GM18873 (cell line): Measurements from ENCODE around the gene PIGR.

ENCODE experiments used
- ATAC-seq: cut with Tn5 transposase; IDR thresholded peaks from one replicate; pipeline ENCODE4 v1.9.1; 2021; ENCODE audit warnings: mild to moderate bottlenecking, moderate library complexity, moderate number of reproducible peaks; ENCODE audit not compliant: unreplicated experiment, low FRiP score

Gene PIGR

DNA sequence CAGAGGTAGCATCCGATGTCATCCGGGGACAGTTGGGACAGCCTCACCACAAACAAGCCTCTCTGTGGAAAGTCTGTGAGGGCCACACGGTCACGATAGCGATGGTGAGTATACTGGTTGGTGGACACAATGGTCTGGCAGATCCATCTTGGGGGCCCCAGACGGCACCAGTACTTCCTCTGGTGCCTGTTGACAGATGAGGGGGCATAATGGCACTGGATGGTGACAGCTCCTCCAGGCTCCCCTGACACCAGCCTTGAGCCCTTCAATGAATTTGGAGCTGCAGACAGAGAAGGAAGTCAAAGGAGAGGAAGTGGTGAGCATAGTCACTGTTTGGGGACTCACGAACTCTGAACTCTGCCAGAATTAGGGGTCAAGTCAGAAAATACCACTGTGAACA, 16.0 kb upstream of the PIGR start:
- ATAC-seq: no peak

DNA sequence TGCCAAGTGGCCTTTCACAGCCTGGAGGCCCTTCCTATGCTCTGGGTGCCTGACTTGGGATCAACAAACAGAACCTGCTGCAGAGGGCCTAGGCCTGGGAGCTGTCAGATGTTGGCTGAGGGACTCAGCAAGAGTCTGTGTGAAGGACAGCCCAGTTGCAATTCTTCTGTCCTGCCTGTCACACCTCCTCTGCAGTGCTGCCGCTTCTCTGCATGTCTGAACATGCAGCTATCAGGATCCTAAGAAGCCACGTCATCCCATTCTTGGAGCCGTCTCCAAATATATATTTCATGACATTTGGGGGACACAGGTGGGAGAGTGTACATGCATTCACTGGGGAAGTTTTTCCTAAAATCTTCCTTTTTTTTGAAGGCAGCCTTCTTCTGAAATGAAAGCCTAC, 15.4 kb upstream of the PIGR start:
- ATAC-seq: no peak

DNA sequence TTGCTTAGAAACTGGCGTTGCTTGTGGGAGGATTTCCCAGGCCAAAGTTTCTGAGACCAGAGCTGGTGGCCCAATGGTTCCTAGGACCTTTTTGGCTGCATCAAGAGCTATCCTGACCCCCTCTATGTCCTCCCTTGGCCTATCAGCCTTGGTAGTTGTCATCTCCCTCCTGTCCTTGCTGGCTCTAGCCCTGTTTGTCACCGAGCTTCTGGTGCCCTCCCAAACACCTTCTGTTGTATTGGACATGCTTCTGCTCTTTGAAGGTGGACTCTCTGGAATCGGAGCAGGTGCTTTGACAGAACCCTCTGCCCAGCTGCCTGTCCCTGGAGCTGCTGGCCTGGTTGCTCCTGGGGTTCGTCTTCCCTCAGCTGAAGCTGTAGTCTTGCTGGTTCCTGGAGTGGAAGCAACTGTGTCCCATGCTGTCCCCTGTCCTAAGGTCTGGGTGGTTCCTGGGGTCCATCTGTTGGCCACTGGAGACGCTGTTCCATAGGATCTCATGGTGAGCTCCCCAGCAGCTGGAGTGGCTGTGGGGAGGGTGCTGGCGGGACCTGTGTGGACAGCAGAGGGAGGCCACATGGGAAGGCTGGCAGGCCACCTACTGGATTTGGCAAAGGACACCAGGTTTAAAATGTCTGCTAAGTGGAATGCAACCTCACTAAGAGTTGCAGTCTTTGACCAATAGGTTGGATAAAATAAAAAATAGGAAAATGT, 14.6 kb upstream of the PIGR start:
- ATAC-seq: no peak

GRCh38 chr1:206958144-206958543, 11.9 kb upstream of the PIGR start:
- no peak for ATAC-seq

- ATAC-seq: no peak
Observed at GRCh38 chr1:206957639-206958038, 11.4 kb upstream of the PIGR start.

GRCh38 chr1:206955476-206956451, 9.5 kb upstream of the PIGR start:
- peak; percentile 51 for ATAC-seq

- no peak for ATAC-seq
Observed at GRCh38 chr1:206954459-206955342, 8.4 kb upstream of the PIGR start.

DNA sequence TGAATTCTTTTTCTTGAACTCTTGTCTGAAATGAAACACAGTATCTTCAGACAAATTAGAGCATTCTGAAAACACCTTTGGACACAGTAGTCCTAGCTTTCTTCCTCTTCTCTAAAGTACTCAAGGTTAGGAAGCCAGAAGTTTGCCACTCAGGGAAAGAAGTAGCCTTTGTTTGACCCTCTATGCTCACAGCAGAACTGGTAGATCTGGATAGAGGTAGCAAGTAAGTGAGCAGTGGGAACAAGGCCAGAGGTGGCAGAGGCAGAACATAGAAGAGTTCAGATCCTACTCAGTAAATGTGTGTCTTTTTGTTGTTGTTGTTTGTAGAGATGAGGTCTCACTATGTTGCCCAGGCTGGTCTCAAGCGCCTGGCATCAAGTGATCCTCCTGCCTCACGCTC, 7.4 kb upstream of the PIGR start:
- no peak for ATAC-seq

- ATAC-seq: no peak
Observed at GRCh38 chr1:206953126-206953525, 6.9 kb upstream of the PIGR start.

DNA sequence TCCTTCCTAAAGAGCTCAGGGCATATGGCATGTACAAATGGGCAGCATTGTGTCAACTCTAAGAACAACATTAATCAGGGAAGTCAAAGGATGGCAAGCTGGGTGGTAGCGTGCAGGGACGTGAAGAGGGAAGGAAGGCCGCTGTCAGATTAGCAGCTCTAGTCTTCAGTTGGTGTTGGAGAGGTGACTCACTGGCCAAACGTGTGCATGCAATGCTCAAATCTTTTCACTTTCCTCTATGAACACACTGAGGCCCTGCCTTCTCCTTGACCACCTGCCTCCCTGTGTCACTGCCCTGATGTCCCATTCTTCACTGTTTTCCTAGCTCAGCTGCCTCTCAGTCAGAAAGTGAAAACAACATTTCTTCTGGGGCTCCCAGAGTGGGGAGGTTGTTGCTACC, 5.9 kb upstream of the PIGR start:
- no peak for ATAC-seq

DNA sequence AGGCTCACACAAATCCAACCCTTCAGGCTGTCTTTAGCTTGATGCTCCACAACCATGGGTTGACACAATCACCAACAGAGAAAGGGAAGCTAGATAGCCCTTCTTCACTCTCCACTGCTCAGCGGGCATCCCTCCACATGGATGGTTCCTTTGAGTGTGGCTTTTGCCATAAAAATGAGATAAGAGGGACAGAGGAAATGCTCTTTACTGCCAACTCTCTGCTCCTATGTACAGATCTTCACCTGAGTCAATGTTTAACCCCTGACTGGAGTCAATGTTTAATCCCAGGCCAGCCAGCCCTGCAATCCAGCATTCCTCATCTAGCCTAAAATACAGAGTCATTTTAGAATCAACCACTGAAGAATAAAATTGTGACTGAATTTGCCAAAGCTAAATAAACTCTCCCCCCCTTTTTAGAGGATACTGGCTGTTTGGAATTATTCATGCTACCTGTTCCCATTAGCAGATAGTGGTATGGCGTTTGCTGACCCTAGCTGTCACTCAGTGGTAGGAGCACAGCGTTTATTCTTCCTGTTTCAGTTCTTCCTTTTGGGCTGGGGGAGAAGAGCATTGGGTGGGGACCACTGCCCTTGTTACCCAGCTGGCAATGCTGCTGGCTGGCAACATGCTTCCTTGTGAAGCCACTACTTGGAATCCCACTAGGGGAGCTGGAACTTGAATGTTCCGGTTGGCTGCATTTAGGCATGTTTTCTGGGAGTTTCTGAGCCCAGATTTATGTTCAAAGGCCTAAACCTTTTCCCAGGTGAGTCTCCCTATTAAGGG, 5.2 kb upstream of the PIGR start:
- no peak for ATAC-seq

DNA sequence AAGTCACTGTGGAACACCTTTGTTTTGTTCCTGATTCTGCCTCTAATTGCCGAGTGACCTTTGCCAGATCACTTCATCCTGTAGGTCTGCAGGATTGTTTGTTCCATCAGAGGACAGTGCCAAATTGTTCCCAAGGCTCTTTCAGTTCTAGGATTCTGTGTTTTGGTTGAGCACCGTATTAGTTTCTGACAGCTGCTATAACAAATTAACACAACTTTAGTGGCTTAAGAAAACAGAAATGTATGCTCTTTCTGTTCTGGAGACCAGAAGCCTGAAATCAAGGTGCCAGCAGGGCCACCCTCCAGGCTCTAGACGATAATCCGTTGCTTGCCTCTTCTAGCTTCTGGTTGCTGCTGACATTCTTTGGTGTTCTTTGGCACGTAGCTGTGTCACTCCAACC, 3.4 kb upstream of the PIGR start:
- ATAC-seq: no peak

- no peak for ATAC-seq
Observed at GRCh38 chr1:206949208-206949607, 2.9 kb upstream of the PIGR start.

- no peak for ATAC-seq
Observed at GRCh38 chr1:206947255-206947654, 989 bp upstream of the PIGR start.

- ATAC-seq: no peak
Observed at GRCh38 chr1:206945779-206946178, 487 bp downstream of the PIGR start.

DNA sequence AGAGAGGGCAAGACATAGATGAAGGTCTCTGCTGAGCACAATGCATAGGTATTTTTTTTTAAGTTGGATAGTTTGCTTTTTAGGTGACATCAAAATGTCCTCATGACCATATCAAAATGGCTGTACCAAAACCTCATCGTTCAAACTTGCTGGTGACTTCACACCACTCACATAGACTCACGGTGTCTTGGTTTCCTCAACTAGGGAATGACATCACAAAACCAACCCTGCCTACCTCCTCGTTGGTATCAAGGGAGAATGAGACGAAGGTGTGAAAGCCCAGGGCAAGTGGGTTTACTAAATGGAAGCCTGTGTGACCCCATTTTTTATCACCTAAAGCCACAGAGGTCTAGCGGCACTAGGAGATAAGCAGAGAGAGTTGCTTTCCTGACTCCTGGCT, 1.6 kb downstream of the PIGR start:
- no peak for ATAC-seq

DNA sequence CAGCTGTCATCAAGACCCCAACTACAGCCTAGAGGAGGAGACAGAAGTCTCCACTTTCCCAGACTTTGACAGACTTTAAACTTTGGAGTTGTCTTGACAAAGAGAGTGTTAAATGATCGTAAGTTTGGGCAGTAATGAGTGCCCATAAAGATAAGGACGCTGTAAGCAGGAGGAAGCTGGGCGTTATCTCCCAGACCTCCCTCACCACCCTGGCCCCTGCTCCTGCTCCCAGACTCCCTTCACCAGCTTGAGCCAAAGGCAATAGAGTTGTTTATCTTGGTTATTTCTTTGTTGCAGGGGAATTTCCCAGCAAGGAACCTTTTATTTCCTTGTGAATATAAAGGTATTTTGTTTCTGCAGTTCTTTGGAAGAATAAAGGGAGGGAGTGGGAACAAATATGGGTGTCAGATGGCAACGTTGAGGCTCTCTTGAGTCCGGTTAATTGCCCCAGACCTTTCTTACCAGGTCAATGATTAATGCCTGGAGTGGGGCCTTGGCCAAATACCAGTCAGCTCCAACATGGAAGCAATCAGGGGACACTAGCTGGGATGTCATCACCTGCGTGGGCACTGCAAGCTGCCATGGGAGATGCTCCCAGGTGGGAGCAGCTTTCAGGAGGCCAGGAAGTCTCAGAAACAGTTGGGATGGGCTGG, 4.4 kb downstream of the PIGR start:
- ATAC-seq: no peak

DNA sequence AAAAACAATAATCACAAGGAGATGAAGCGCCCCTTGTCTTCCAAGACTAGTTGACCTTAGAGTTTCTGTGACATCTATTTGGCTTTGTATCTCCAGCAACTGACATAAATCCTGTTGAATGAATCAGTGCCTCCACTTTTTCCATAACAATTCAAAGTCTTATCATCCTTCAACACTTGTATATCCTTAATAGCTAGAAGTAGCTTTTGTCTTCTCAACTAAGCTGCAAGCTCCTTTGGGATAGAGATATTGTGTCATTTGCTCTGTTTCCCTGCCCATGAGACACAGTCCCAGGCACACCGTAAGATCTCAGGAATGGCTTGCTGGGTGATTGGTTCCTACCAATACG, 5.7 kb downstream of the PIGR start:
- no peak for ATAC-seq

GRCh38 chr1:206939841-206940587, 6.3 kb downstream of the PIGR start:
- no peak for ATAC-seq
